Endothelial cell of umbilical vein (primary cell): ENCODE measurements around the gene PLCG2. TPM values are rescaled to one million over a fixed set of nuclear protein-coding genes. Genes with fewer than 3 reads are reported as not detected.

Experiments used
- BruUV-seq: library from RNA; stranded (reverse); fragments of 400-500 nt; replicated peaks from 2 replicates; lab custom pipeline; 2021; lab: Mats Ljungman, UMichigan
- CTCF ChIA-PET: fragments of 300-600, 350-600 bp; sonication (Branson Sonifier 250); formaldehyde crosslinking; loops from one replicate; lab custom pipeline; 2021; ENCODE audit warnings: antibody characterized with exemption, inconsistent platforms; lab: Charles Lee
- POLR2A ChIA-PET: fragments of 300-600, 350-600 bp; sonication (Branson Sonifier 250); formaldehyde crosslinking; loops from one replicate; lab custom pipeline; 2021; ENCODE audit warnings: antibody characterized with exemption, inconsistent platforms; lab: Charles Lee
- DNase-seq: peaks from one replicate; pipeline ENCODE4 v3.0.0-alpha.2; 2011; ENCODE audit warnings: low read depth, low spot score
- FAIRE-seq: peaks from 2 replicates; lab custom pipeline; 2011; peaks lifted over from hg19 to GRCh38; lab: Jason Lieb, UNC
- H2AFZ ChIP-seq: 2 replicates; pipeline ENCODE4 v1.6.0; 2012; ENCODE audit warnings: low read depth, low read length, control low read depth, inconsistent platforms
- H3K27ac ChIP-seq: 2 replicates; pipeline ENCODE4 v1.5.1; 2011; ENCODE audit warnings: low read depth, mild to moderate bottlenecking, control low read depth, low read length, moderate library complexity; ENCODE audit not compliant: insufficient read depth
- H3K27me3 ChIP-seq, 2 experiments: 2 replicates each; pipeline versions ENCODE4 v1.6.0 to v1.6.1; 2011; ENCODE audit warnings: low read length in 2 of 2, mixed read lengths in 1 of 2; ENCODE audit not compliant: control insufficient read depth in 2 of 2, insufficient read depth in 2 of 2
- H3K36me3 ChIP-seq, 2 experiments: 2 replicates in 1 of 2; 3 replicates in 1 of 2; pipeline ENCODE4 v1.5.1; 2011; ENCODE audit warnings: low read length in 2 of 2, mild to moderate bottlenecking in 1 of 2, moderate library complexity in 1 of 2; ENCODE audit not compliant: control insufficient read depth in 2 of 2, insufficient read depth in 2 of 2; ENCODE audit errors: extremely low read depth in 1 of 2
- H3K4me1 ChIP-seq: 3 replicates; pipeline ENCODE4 v1.5.1; 2011; ENCODE audit warnings: mild to moderate bottlenecking, low read length; ENCODE audit not compliant: control insufficient read depth, insufficient read depth; ENCODE audit errors: extremely low read depth
- H3K4me2 ChIP-seq: 2 replicates; pipeline ENCODE4 v1.6.1; 2011; ENCODE audit warnings: low read length, control low read depth, mixed read lengths; ENCODE audit not compliant: insufficient read depth
- H3K4me3 ChIP-seq, 3 experiments: fragments of 200-600 bp in 1 of 3; sonication (generic), shearing (Covaris generic) in 1 of 3; replicated peaks in 1 of 3; 2 replicates each; pipeline ENCODE4 v1.5.1; 2011 to 2016; ENCODE audit warnings: control low read depth in 3 of 3, low read length in 3 of 3, mild to moderate bottlenecking in 2 of 3, inconsistent platforms in 1 of 3, low read depth in 1 of 3, moderate library complexity in 1 of 3; ENCODE audit not compliant: insufficient read depth in 1 of 3
- H3K79me2 ChIP-seq: 2 replicates; pipeline ENCODE4 v1.6.0; 2012; ENCODE audit warnings: low read length, inconsistent platforms; ENCODE audit not compliant: control insufficient read depth, insufficient read depth
- H3K9ac ChIP-seq: replicated peaks from 2 replicates; pipeline ENCODE3; 2011; ENCODE audit warnings: low read length, control low read depth; ENCODE audit not compliant: insufficient read depth; ENCODE audit errors: extremely low read depth
- H3K9me1 ChIP-seq: replicated peaks from 3 replicates; pipeline ENCODE4 v1.6.0; 2011; ENCODE audit warnings: mild to moderate bottlenecking, low read length; ENCODE audit not compliant: control insufficient read depth, insufficient read depth; ENCODE audit errors: extremely low read depth
- H3K9me3 ChIP-seq: replicated peaks from 2 replicates; pipeline ENCODE4 v1.5.1; 2012; ENCODE audit warnings: low read length, inconsistent platforms; ENCODE audit not compliant: control insufficient read depth, insufficient read depth
- H4K20me1 ChIP-seq: replicated peaks from 2 replicates; pipeline ENCODE3; 2011; ENCODE audit warnings: mild to moderate bottlenecking, low read length; ENCODE audit not compliant: control insufficient read depth, insufficient read depth; ENCODE audit errors: extremely low read depth
- CTCF ChIP-seq, 2 donors: IDR thresholded peaks; 1 replicate in 1 of 2; 2 replicates in 1 of 2; pipeline ENCODE4 v1.5.1; 2011; ENCODE audit warnings: low read length in 2 of 2, mild to moderate bottlenecking in 2 of 2, moderate library complexity in 2 of 2, control low read depth in 1 of 2, inconsistent platforms in 1 of 2, low read depth in 1 of 2; ENCODE audit not compliant: insufficient read depth in 1 of 2; ENCODE audit errors: extremely low read depth in 1 of 2
- EZH2 ChIP-seq: IDR thresholded peaks from 2 replicates; pipeline ENCODE4 v1.6.1; 2012; ENCODE audit warnings: borderline replicate concordance, low read depth, mild to moderate bottlenecking, moderate library complexity, low read length, inconsistent platforms; ENCODE audit not compliant: severe bottlenecking
- FOS ChIP-seq: IDR thresholded peaks from 2 replicates; pipeline ENCODE4 v1.6.1; 2011; ENCODE audit warnings: mild to moderate bottlenecking, low read length, moderate library complexity, borderline replicate concordance; ENCODE audit not compliant: insufficient read depth
- GATA2 ChIP-seq: IDR thresholded peaks from 2 replicates; pipeline ENCODE4 v1.7.0; 2011; ENCODE audit warnings: low read depth, mild to moderate bottlenecking, moderate library complexity, mixed read lengths, low read length; ENCODE audit not compliant: insufficient read length, insufficient read depth
- JUN ChIP-seq: IDR thresholded peaks from 2 replicates; pipeline ENCODE4 v1.6.1; 2011; ENCODE audit warnings: borderline replicate concordance, low read depth; ENCODE audit not compliant: insufficient read length, insufficient read depth
- MAX ChIP-seq: IDR thresholded peaks from 2 replicates; pipeline ENCODE4 v1.6.1; 2011; ENCODE audit not compliant: insufficient read depth, insufficient read length
- MYC ChIP-seq: IDR thresholded peaks from one replicate; pipeline ENCODE4 v1.6.1; 2011; ENCODE audit warnings: mild to moderate bottlenecking, low read depth, low read length
- POLR2A ChIP-seq: IDR thresholded peaks from 2 replicates; pipeline ENCODE4 v1.6.1; 2012; ENCODE audit warnings: low read depth, mild to moderate bottlenecking, control low read depth, low read length
- POLR2AphosphoS5 ChIP-seq: IDR thresholded peaks from 2 replicates; pipeline ENCODE4 v1.6.1; 2012; ENCODE audit warnings: low read depth, mild to moderate bottlenecking, control low read depth, low read length, moderate library complexity; ENCODE audit not compliant: insufficient read depth
- dilution Hi-C: fragments of 300-500 bp; cut with MboI; formaldehyde crosslinking; loops from one replicate; pipeline ENCODE4 v1.15.0; 2019; ENCODE audit warnings: low sequenced_read_pairs; ENCODE audit not compliant: extremely low pct_ligation_motif_present
- intact Hi-C: fragments of 100-400 bp; cut with micrococcal nuclease; formaldehyde crosslinking; loops from one replicate; pipeline ENCODE4 v1.10.0; 2022
- polyA plus RNA-seq, 4 experiments: library from polyadenylated mRNA; depleted of rRNA in 3 of 4; stranded (reverse) in 3 of 4; unstranded in 1 of 4; fragments of >200 nt; gene quantifications; 2 replicates each; pipeline versions ENCODE4 v1.2.1 to v1.2.3, GENCODE V29; 2011 to 2012; ENCODE audit warnings: missing spikeins in 1 of 4
- total RNA-seq: library from RNA; stranded (reverse); gene quantifications from 2 replicates; pipeline ENCODE4 v1.2.3, GENCODE V29; 2021

Gene PLCG2
- total and polyA plus RNA-seq, 2 donors (not counting 3 experiments of a cell fraction or from before 2014, with no cell fraction given): 10.8 to 13.6 TPM

- peak overlapping the region; percentile 60 for H3K9ac ChIP-seq
- ChIA-PET POLR2A (interaction anchor here (0.6 to 1.4 kb wide), 2 partner anchors 95 to 760 kb away, joined by 4 to 13 read pairs; no protein-coding TSS in a partner anchor), CTCF (interaction anchor here (0.7 to 4.9 kb wide), 28 partner anchors 10 to 233 kb away, joined by 3 to 54 read pairs (median 4); partner anchors contain the start of genes MPHOSPH6 and SDR42E1)
- H4K20me1 ChIP-seq: no peaks in the 10 kb centered on the region
- peak; percentile 34 to 39 for TF ChIP-seq CTCF (IDR thresholded peaks at IDR 0.05; ENCODE audit: extremely low read depth in 1 of 2, insufficient read depth in 1 of 2, low read depth in 1 of 2, low read length in 2 of 2)
- TF ChIP-seq EZH2: no peak
- TF ChIP-seq GATA2: peak; percentile 96
- no peak for TF ChIP-seq MYC
- peak; percentile 95 for TF ChIP-seq FOS
- TF ChIP-seq MAX: no peak
- peak; percentile 74 for TF ChIP-seq POLR2AphosphoS5
- TF ChIP-seq JUN: peak; percentile 86
- TF ChIP-seq POLR2A: no peak
- intact Hi-C loops: loop anchor here (1.0 kb wide), 5 partner anchors 19 to 233 kb away; no protein-coding TSS in a partner anchor
- peak; percentile 90 for DNase-seq
- no peaks in the 10 kb centered on the region for H3K9me1 ChIP-seq
- peak overlapping the region in 1 of 3 experiments; percentile 33 for H3K4me3 ChIP-seq
- H3K79me2 ChIP-seq: no peaks in the 10 kb centered on the region
- peak overlapping the region; percentile 86 for H3K4me2 ChIP-seq
- H3K27ac ChIP-seq: peak overlapping the region; percentile 96
- no peaks in the 10 kb centered on the region for H3K9me3 ChIP-seq
- peak; percentile 100 for FAIRE-seq
- dilution Hi-C loops: no loop called here
- H3K36me3 ChIP-seq: no peaks in the 10 kb centered on the region
- H3K27me3 ChIP-seq: no peaks in the 10 kb centered on the region
- TSS peak; percentile 69 for BruUV-seq
- H3K4me1 ChIP-seq: peaks cover 41% of the 10 kb centered on the region
- H2AFZ ChIP-seq: peak overlapping the region; percentile 39
Observed at GRCh38 chr16:81996664-81997509, 217.8 kb downstream of the PLCG2 start.
